GM20431 (cell line): ENCODE results near the gene IL3RA.
"Not testable (repeated sequence)": the region's sequence is repeated elsewhere in the genome, so short reads cannot be mapped to it uniquely, and the experiment has no call there.

Source experiments
- in situ Hi-C: fragments of 300-500 bp; cut with MseI, MboI; formaldehyde crosslinking; loops from one replicate; pipeline ENCODE4 v1.15.0; 2020; ENCODE audit warnings: low sequenced_read_pairs; ENCODE audit not compliant: unreplicated experiment

The IL3RA gene

GRCh38 chrX:1419545-1420355 lies 83.2 kb downstream of the IL3RA start:
- in situ Hi-C loops, result no loop called here

- in situ Hi-C loops, result no loop called here
Measured at GRCh38 chrX:1420371-1420770, 83.8 kb downstream of the IL3RA start.

GRCh38 chrX:1421433-1422134 lies 85.0 kb downstream of the IL3RA start:
- in situ Hi-C loops, result no loop called here

- in situ Hi-C loops, result no loop called here
Measured at GRCh38 chrX:1422135-1422465, 85.5 kb downstream of the IL3RA start.

- in situ Hi-C loops, result no loop called here
Measured at GRCh38 chrX:1423215-1423614, 86.6 kb downstream of the IL3RA start.

GRCh38 chrX:1424147-1424851 lies 87.7 kb downstream of the IL3RA start:
- in situ Hi-C loops, result no loop called here

GRCh38 chrX:1425381-1425780 lies 88.8 kb downstream of the IL3RA start:
- in situ Hi-C loops, result no loop called here

GRCh38 chrX:1426321-1426720 lies 89.7 kb downstream of the IL3RA start:
- in situ Hi-C loops, result not testable (repeated sequence)

- in situ Hi-C loops, result no loop called here
Measured at GRCh38 chrX:1427756-1428155, 91.2 kb downstream of the IL3RA start.

- in situ Hi-C loops, result no loop called here
Measured at GRCh38 chrX:1430451-1430850, 93.9 kb downstream of the IL3RA start.
